Measurements from ENCODE around the gene OSCAR. TPM values are rescaled to one million over a fixed set of nuclear protein-coding genes. Genes with fewer than 3 reads are reported as not detected.
A peak's percentile ranks its signal among the peaks of the same experiment; 100 is the strongest.

OSCAR gene
- total RNA-seq, 1 donor from 2014 or later: not detected

- H3K4me3 Mint-ChIP-seq (ENCODE audit: unreplicated experiment): peak within 1 kb of the TSS; percentile 96
- peak within 1 kb of the TSS; percentile 76 for H3K27ac Mint-ChIP-seq (ENCODE audit: unreplicated experiment)
- H3K9me3 Mint-ChIP-seq (ENCODE audit: unreplicated experiment): peaks cover 18% of the 10 kb centered on the region
Measured at GRCh38 chr19:54115109-54116063, 14.8 kb upstream of the OSCAR start, which contains the start of the genes PRPF31 and TFPT. Gene PRPF31, plus strand, starts transcription at chr19:54115754. Its CDS starts 2,525 bp downstream, at chr19:54118279. Gene TFPT, minus strand, starts transcription at chr19:54115657. Its CDS starts 388 bp downstream, at chr19:54115269.

DNA sequence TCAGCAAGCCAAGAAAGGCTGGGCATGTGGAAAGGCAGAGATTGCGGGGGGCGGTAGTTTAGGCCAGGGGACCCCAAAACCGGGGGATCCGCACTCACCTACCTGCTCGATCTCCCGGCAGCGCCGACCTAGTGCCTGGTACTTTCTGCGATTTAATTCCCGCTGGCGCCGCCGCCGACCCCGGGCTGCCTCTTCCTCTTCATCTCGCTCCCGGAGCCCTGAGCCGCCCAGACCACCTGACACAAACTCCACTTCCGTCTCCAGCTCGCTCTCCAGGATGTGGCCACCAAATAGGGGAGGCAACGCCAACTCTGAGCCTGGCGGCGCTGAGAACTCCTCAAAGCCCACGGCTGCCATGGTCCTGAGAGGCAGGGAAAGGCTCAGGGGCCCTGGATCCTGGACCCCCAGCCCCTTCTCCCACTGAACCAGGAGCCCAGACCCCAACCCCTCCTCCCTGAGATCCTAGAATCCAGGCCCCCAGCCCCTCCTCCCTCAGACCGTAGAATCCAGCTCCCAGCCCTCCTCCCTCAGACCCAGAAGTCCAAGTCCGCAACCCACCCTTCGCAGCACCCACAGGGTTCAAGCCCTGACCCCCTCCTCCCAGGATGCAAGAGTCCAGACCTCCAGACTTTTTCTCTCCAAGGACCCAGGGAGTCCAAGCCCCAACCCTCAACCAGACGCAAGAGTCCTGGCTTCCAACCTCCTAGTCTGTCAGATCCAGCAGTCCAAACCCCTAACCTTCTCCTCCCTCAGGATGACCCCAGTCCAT lies 13.9 kb upstream of the OSCAR start:
- Mint-ChIP-seq H3K36me3 (ENCODE audit: unreplicated experiment) (peaks cover 8% of the 10 kb centered on the region), H3K9me3 (ENCODE audit: unreplicated experiment) (peaks cover 17% of the 10 kb centered on the region), H3K27me3 (ENCODE audit: unreplicated experiment) (peaks cover 15% of the 10 kb centered on the region), H3K27ac (ENCODE audit: unreplicated experiment) (peak overlapping the region; percentile 76), H3K4me1 (ENCODE audit: low read depth, unreplicated experiment) (peaks cover 10% of the 10 kb centered on the region), H3K4me3 (ENCODE audit: unreplicated experiment) (peak overlapping the region; percentile 96)
- TF ChIP-seq CTCF (IDR thresholded peaks at IDR 0.05; ENCODE audit: partially characterized antibody, unreplicated experiment): no peak
- DNase-seq: no peak

More at GRCh38 chr19:54115109-54116063, 14.8 kb upstream of the OSCAR start, which contains the start of the genes PRPF31 and TFPT:
- H3K27me3 Mint-ChIP-seq (ENCODE audit: unreplicated experiment): peaks cover 16% of the 10 kb centered on the region
- no peak for TF ChIP-seq CTCF (IDR thresholded peaks at IDR 0.05; ENCODE audit: partially characterized antibody, unreplicated experiment)
- peaks cover 10% of the 10 kb centered on the region for H3K4me1 Mint-ChIP-seq (ENCODE audit: low read depth, unreplicated experiment)
- peaks cover 8% of the 10 kb centered on the region for H3K36me3 Mint-ChIP-seq (ENCODE audit: unreplicated experiment)
- peak; percentile 94 for DNase-seq

DNA sequence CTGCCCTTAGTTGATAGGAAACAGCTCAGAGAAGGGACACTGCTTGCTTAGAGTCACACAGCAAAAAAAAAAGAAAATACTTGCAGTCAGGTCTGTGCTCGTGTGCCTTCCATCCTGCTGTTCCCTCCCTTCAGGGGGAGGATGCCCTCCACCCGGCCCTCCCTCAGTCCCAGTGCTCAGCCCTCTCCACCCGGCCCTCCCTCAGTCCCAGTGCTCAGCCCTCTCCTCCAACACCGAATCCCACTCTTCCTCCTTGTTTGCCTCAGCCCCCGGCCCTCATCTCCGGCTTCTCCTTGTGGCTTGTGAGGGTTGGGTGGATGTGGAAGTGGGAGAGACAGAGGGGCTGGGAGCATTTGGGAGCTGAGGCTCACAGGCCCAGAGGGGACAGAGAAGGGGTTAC lies 9.0 kb upstream of the OSCAR start:
- Mint-ChIP-seq H3K4me3 (ENCODE audit: unreplicated experiment) (no peak overlapping the region), H3K36me3 (ENCODE audit: unreplicated experiment) (peaks cover 3% of the 10 kb centered on the region), H3K27me3 (ENCODE audit: unreplicated experiment) (peaks cover 2% of the 10 kb centered on the region), H3K27ac (ENCODE audit: unreplicated experiment) (no peak overlapping the region), H3K4me1 (ENCODE audit: low read depth, unreplicated experiment) (peaks cover 5% of the 10 kb centered on the region), H3K9me3 (ENCODE audit: unreplicated experiment) (peaks cover 9% of the 10 kb centered on the region)
- no peak for DNase-seq
- no peak for TF ChIP-seq CTCF (IDR thresholded peaks at IDR 0.05; ENCODE audit: partially characterized antibody, unreplicated experiment)

DNA sequence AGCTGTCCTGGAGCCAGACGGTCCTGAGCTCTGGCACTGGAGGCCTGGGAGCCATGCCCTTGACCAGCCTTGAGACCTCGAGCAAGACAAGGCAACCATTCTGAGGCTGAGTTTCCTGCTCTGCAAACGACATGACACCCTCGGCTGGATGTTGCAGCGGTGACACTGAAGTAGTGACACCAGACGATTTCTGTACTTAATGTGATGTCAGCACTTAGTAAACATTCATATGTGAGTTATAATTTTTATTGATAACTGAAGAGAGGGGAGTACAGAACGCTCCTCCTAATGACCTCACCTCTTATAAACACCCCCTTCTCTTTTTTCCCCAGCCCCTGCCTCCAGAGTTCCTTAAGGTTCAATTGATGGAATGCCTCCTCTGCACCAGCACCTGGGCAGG lies 7.9 kb upstream of the OSCAR start:
- Mint-ChIP-seq H3K36me3 (ENCODE audit: unreplicated experiment) (peaks cover 3% of the 10 kb centered on the region), H3K27me3 (ENCODE audit: unreplicated experiment) (peaks cover 2% of the 10 kb centered on the region), H3K27ac (ENCODE audit: unreplicated experiment) (no peak overlapping the region), H3K4me1 (ENCODE audit: low read depth, unreplicated experiment) (peaks cover 1% of the 10 kb centered on the region), H3K4me3 (ENCODE audit: unreplicated experiment) (no peak overlapping the region), H3K9me3 (ENCODE audit: unreplicated experiment) (peaks cover 7% of the 10 kb centered on the region)
- no peak for DNase-seq
- no peak for TF ChIP-seq CTCF (IDR thresholded peaks at IDR 0.05; ENCODE audit: partially characterized antibody, unreplicated experiment)
